Renal pelvis (tissue), 4 donors: ENCODE data around the gene PTPN23. TPM values are rescaled to one million over a fixed set of nuclear protein-coding genes. Genes with fewer than 3 reads are reported as not detected.

Experiments
- DNase-seq: peaks from one replicate; pipeline ENCODE4 v3.0.0-alpha.2; 2013
- polyA plus RNA-seq, 3 donors: library from polyadenylated mRNA; unstranded; fragments of 120-200 nt; gene quantifications; one replicate each; pipeline ENCODE4 v1.2.1, GENCODE V29; 2013; ENCODE audit not compliant: insufficient read length in 3 of 3

PTPN23 gene
- polyA plus RNA-seq, 3 donors = 31.5 to 35.3 (median 34.4) TPM

DNA sequence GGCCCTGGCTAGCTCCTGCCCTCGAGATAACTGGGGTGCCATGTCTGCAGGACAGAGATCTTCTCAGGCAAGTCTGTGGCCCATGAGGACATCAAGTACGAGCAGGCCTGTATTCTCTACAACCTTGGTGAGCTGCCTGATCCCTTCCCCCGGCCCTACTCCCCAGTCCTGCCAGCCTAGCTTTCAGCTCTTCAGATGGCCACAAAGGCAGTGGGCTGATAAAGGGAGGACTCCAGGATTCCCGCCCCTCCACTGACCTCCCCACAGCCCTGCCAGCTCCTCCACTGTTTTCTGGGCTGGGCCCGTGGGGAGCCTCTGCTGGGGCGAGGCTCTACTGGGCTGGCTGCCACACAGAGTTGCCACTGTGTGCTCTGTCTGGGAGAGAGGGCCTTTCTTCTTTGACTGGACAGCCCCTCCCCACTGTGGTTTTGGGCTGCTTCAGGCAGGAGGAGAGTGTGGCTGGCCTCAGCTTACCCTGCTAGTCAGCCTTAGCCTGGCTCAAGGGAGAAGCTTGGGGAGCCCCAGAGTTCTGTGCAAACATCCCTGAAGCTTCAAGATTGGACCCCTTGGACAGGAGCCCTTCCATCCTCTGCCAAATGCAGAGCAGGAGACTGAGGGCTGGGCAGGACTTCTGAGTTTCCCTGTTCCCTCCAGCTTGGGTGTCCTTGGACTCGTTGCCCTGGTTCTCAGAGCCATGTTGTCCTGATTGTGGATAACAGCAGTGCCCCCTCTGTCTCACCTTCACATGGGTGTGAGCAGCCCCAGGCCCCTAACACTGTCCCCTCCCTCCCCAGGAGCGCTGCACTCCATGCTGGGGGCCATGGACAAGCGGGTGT is 24.4 kb downstream of the PTPN23 start:
- no peak for DNase-seq

- DNase-seq = no peak
Measured at GRCh38 chr3:47405820-47406761, 25.3 kb downstream of the PTPN23 start.

GRCh38 chr3:47406762-47407149 is 25.9 kb downstream of the PTPN23 start:
- DNase-seq = no peak

DNA sequence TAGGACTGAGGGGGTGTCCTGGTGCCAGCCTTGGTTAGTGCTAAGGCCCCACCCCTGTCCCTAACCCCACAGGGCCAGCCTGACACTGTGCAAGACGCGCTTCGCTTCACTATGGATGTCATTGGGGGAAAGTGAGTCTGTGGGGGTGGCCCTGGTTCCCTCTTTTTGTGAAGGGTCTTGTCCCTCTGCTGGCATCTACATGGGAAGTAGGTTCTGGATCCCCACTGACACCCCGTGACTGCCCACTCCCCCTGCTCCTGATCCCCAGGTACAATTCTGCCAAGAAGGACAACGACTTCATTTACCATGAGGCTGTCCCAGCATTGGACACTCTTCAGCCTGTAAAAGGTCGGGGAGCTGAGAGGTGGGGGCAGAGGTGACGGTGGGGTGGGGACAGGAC is 26.4 kb downstream of the PTPN23 start:
- DNase-seq = no peak

- DNase-seq = no peak
Measured at GRCh38 chr3:47407896-47408838, 27.3 kb downstream of the PTPN23 start.

GRCh38 chr3:47408839-47409229 is 28.0 kb downstream of the PTPN23 start:
- no peak for DNase-seq

- DNase-seq = no peak
Measured at GRCh38 chr3:47409284-47409683, 28.5 kb downstream of the PTPN23 start.

GRCh38 chr3:47409688-47410416 is 29.0 kb downstream of the PTPN23 start:
- DNase-seq = no peak

- DNase-seq = no peak
Measured at GRCh38 chr3:47410417-47410720, 29.5 kb downstream of the PTPN23 start.

- DNase-seq = no peak
Measured at GRCh38 chr3:47410801-47411646, 30.2 kb downstream of the PTPN23 start.

GRCh38 chr3:47411696-47412452 is 31.1 kb downstream of the PTPN23 start:
- no peak for DNase-seq

- DNase-seq = no peak
Measured at GRCh38 chr3:47412453-47412756, 31.6 kb downstream of the PTPN23 start.

GRCh38 chr3:47412842-47413520 is 32.2 kb downstream of the PTPN23 start:
- no peak for DNase-seq

GRCh38 chr3:47413751-47414150 is 32.9 kb downstream of the PTPN23 start:
- DNase-seq = no peak

DNA sequence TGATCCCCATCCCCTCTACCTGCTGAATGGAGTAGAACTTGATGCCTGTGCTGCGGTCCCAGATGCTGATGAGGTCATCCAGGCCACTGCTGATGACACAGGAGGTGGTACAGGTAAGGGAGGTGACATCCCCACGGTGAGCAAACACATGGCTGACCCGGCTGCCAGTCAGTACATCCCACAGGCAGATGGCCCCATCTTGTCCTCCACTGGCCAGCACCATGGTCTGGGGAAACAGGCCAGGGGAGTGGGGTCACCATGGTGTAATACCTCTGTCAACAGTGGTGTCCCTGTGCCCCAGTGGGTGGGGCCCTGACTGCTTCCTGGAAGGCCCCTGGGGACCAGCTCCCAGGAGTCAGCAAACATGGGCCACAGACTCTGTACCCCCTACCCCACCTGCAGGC is 33.3 kb downstream of the PTPN23 start:
- DNase-seq = no peak

GRCh38 chr3:47414666-47415587 is 34.1 kb downstream of the PTPN23 start:
- no peak for DNase-seq

GRCh38 chr3:47416041-47416440 is 35.2 kb downstream of the PTPN23 start:
- DNase-seq = no peak
